Measurements from ENCODE around the gene CAPN8.
"Not testable (repeated sequence)": the region's sequence is repeated elsewhere in the genome, so short reads cannot be mapped to it uniquely, and the experiment has no call there.

Gene CAPN8

GRCh38 chr1:223525957-223526356, 139.5 kb downstream of the CAPN8 start:
- no peak for DNase-seq (ENCODE audit: low spot score)

GRCh38 chr1:223525546-223525945, 140.0 kb downstream of the CAPN8 start:
- DNase-seq (ENCODE audit: low spot score): no peak

- DNase-seq (ENCODE audit: low spot score): no peak
Observed at GRCh38 chr1:223524930-223525451, 140.5 kb downstream of the CAPN8 start.

GRCh38 chr1:223521150-223521549, 144.4 kb downstream of the CAPN8 start:
- no peak for DNase-seq (ENCODE audit: low spot score)

GRCh38 chr1:223520200-223520599, 145.3 kb downstream of the CAPN8 start:
- DNase-seq (ENCODE audit: low spot score): no peak

GRCh38 chr1:223519116-223519515, 146.4 kb downstream of the CAPN8 start:
- no peak for DNase-seq (ENCODE audit: low spot score)

- not testable (repeated sequence) for DNase-seq (ENCODE audit: low spot score)
Observed at GRCh38 chr1:223518553-223518952, 146.9 kb downstream of the CAPN8 start.

GRCh38 chr1:223515926-223516325, 149.6 kb downstream of the CAPN8 start:
- no peak for DNase-seq (ENCODE audit: low spot score)

GRCh38 chr1:223515421-223515820, 150.1 kb downstream of the CAPN8 start:
- DNase-seq (ENCODE audit: low spot score): no peak

GRCh38 chr1:223514644-223515043, 150.9 kb downstream of the CAPN8 start:
- no peak for DNase-seq (ENCODE audit: low spot score)

GRCh38 chr1:223513309-223513708, 152.2 kb downstream of the CAPN8 start:
- no peak for DNase-seq (ENCODE audit: low spot score)

GRCh38 chr1:223512057-223512456, 153.4 kb downstream of the CAPN8 start:
- DNase-seq (ENCODE audit: low spot score): no peak

- DNase-seq (ENCODE audit: low spot score): no peak
Observed at GRCh38 chr1:223508796-223509195, 156.7 kb downstream of the CAPN8 start.

GRCh38 chr1:223504741-223505140, 160.8 kb downstream of the CAPN8 start:
- DNase-seq (ENCODE audit: low spot score): no peak

GRCh38 chr1:223503348-223503747, 162.2 kb downstream of the CAPN8 start:
- DNase-seq (ENCODE audit: low spot score): no peak

- no peak for DNase-seq (ENCODE audit: low spot score)
Observed at GRCh38 chr1:223500560-223501425, 164.7 kb downstream of the CAPN8 start.

- DNase-seq (ENCODE audit: low spot score): no peak
Observed at GRCh38 chr1:223496883-223497282, 168.6 kb downstream of the CAPN8 start.

- DNase-seq (ENCODE audit: low spot score): no peak
Observed at GRCh38 chr1:223494926-223495645, 170.4 kb downstream of the CAPN8 start.

- DNase-seq (ENCODE audit: low spot score): no peak
Observed at GRCh38 chr1:223492044-223492443, 173.5 kb downstream of the CAPN8 start.
